Chondrocyte (in vitro differentiated cells): ENCODE results near the gene PCDHGA9. TPM values are rescaled to one million over a fixed set of nuclear protein-coding genes. Genes with fewer than 3 reads are reported as not detected.
A peak's percentile ranks its signal among the peaks of the same experiment; 100 is the strongest.

Source experiments
- DNase-seq: peaks from one replicate; pipeline ENCODE4 v3.0.0; 2021; ENCODE audit warnings: mixed read lengths, low spot score
- H3K27ac Mint-ChIP-seq: one replicate; pipeline ENCODE4 v1.8.0; 2021; ENCODE audit warnings: mild to moderate bottlenecking, moderate library complexity, mixed read lengths; ENCODE audit not compliant: unreplicated experiment
- H3K27me3 Mint-ChIP-seq: 2 replicates; pipeline ENCODE4 v1.8.0; 2021; ENCODE audit warnings: low read depth, mixed read lengths
- H3K36me3 Mint-ChIP-seq: 2 replicates; pipeline ENCODE4 v1.8.0; 2021; ENCODE audit warnings: low read depth, mixed read lengths
- H3K4me1 Mint-ChIP-seq: 2 replicates; pipeline ENCODE4 v1.8.0; 2021; ENCODE audit warnings: low read depth, mild to moderate bottlenecking, mixed read lengths
- H3K4me3 Mint-ChIP-seq: one replicate; pipeline ENCODE4 v1.8.0; 2021; ENCODE audit warnings: mild to moderate bottlenecking, moderate library complexity, mixed read lengths; ENCODE audit not compliant: unreplicated experiment
- H3K9me3 Mint-ChIP-seq: 2 replicates; pipeline ENCODE4 v1.8.0; 2021; ENCODE audit warnings: low read depth, mixed read lengths
- total RNA-seq: library from RNA; stranded (reverse); gene quantifications from 3 replicates; pipeline ENCODE4 v1.2.1, GENCODE V29; 2021
- TF ChIP-seq, protein P1 (sequence below): fragments of 200-600 bp; sonication (generic); IDR thresholded peaks from 2 replicates; pipeline ENCODE4 v1.5.0; 2021; ENCODE audit warnings: antibody characterized with exemption, mild to moderate bottlenecking, moderate library complexity

The PCDHGA9 gene
- total RNA-seq, 1 donor from 2014 or later: 1.4 TPM

DNA sequence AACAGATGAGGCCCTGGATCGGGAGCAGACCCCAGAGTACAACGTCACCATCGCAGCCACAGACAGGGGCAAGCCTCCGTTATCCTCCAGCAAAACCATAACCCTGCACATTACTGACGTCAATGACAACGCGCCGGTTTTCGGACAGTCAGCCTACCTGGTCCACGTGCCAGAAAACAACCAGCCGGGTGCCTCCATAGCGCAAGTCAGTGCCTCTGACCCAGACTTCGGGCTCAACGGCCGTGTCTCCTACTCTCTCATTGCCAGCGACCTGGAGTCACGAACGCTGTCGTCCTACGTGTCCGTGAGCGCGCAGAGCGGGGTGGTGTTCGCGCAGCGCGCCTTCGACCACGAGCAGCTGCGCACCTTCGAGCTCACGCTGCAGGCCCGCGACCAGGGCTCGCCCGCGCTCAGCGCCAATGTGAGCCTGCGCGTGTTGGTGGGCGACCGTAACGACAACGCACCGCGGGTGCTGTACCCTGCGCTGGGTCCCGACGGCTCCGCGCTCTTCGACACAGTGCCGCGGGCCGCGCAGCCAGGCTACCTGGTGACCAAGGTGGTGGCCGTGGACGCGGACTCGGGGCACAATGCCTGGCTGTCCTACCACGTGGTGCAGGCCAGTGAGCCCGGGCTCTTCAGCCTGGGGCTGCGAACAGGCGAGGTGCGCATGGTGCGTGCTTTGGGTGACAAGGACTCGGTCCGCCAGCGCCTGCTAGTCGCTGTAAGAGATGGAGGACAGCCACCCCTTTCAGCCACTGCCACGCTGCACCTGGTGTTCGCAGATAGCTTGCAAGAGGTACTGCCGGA is 16.7 kb downstream of the PCDHGA9 start:
- peaks cover 63% of the 10 kb centered on the region for H3K36me3 Mint-ChIP-seq
- no peak overlapping the region for H3K4me3 Mint-ChIP-seq

GRCh38 chr5:141420855-141421488 is 18.4 kb downstream of the PCDHGA9 start, which contains the start of gene PCDHGA11:
Gene PCDHGA11, plus strand, starts transcription at chr5:141421051. Its CDS starts 177 bp downstream, at chr5:141421228.
- Mint-ChIP-seq H3K9me3 (peaks cover 61% of the 10 kb centered on the region), H3K27me3 (no peaks in the 10 kb centered on the region), H3K4me1 (no peaks in the 10 kb centered on the region), H3K36me3 (peaks cover 64% of the 10 kb centered on the region), H3K27ac (no peak within 1 kb of the TSS), H3K4me3 (no peak within 1 kb of the TSS)
- DNase-seq: no peak
- TF ChIP-seq, protein P1, sequence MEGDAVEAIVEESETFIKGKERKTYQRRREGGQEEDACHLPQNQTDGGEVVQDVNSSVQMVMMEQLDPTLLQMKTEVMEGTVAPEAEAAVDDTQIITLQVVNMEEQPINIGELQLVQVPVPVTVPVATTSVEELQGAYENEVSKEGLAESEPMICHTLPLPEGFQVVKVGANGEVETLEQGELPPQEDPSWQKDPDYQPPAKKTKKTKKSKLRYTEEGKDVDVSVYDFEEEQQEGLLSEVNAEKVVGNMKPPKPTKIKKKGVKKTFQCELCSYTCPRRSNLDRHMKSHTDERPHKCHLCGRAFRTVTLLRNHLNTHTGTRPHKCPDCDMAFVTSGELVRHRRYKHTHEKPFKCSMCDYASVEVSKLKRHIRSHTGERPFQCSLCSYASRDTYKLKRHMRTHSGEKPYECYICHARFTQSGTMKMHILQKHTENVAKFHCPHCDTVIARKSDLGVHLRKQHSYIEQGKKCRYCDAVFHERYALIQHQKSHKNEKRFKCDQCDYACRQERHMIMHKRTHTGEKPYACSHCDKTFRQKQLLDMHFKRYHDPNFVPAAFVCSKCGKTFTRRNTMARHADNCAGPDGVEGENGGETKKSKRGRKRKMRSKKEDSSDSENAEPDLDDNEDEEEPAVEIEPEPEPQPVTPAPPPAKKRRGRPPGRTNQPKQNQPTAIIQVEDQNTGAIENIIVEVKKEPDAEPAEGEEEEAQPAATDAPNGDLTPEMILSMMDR: peak; percentile 13

More for the DNA sequence above, 16.7 kb downstream of the PCDHGA9 start:
- no peaks in the 10 kb centered on the region for H3K27me3 Mint-ChIP-seq
- peaks cover 56% of the 10 kb centered on the region for H3K9me3 Mint-ChIP-seq
- no peak for DNase-seq
- H3K4me1 Mint-ChIP-seq: no peaks in the 10 kb centered on the region
- no peak overlapping the region for H3K27ac Mint-ChIP-seq
- TF ChIP-seq, protein P1: no peak

- TF ChIP-seq, protein P1: no peak
- Mint-ChIP-seq H3K9me3 (peaks cover 63% of the 10 kb centered on the region), H3K27ac (no peak overlapping the region), H3K4me1 (no peaks in the 10 kb centered on the region), H3K4me3 (no peak overlapping the region), H3K27me3 (no peaks in the 10 kb centered on the region), H3K36me3 (peaks cover 63% of the 10 kb centered on the region)
- DNase-seq: no peak
Measured at GRCh38 chr5:141421489-141421855, 18.9 kb downstream of the PCDHGA9 start.

- H3K9me3 Mint-ChIP-seq: peaks cover 66% of the 10 kb centered on the region
- no peak overlapping the region for H3K4me3 Mint-ChIP-seq
- peaks cover 67% of the 10 kb centered on the region for H3K36me3 Mint-ChIP-seq
Measured at GRCh38 chr5:141422742-141423291, 20.2 kb downstream of the PCDHGA9 start.

More at GRCh38 chr5:141422742-141423291, 20.2 kb downstream of the PCDHGA9 start:
- Mint-ChIP-seq H3K27me3 (no peaks in the 10 kb centered on the region), H3K4me1 (no peaks in the 10 kb centered on the region), H3K27ac (no peak overlapping the region)
- TF ChIP-seq, protein P1: no peak
- DNase-seq: no peak
